DOHH2 (cell line): ENCODE data around the gene ASXL2.

Experiments used
- H3F3A ChIP-seq: fragments of 200-600 bp; sonication (generic), shearing (Covaris generic); 2 replicates; pipeline ENCODE4 v1.6.0; 2016; ENCODE audit warnings: antibody characterized with exemption, mild to moderate bottlenecking; ENCODE audit not compliant: control insufficient read depth, insufficient read depth
- H3K27ac ChIP-seq: fragments of 200-600 bp; sonication (generic); 2 replicates; pipeline ENCODE4 v1.5.1; 2014; ENCODE audit warnings: low read depth, mild to moderate bottlenecking, low read length, moderate library complexity
- H3K27me3 ChIP-seq: fragments of 200-600 bp; sonication (generic); 2 replicates; pipeline ENCODE4 v1.6.1; 2014; ENCODE audit warnings: mild to moderate bottlenecking, low read length, mixed read lengths; ENCODE audit not compliant: control insufficient read depth
- H3K36me3 ChIP-seq: fragments of 200-600 bp; sonication (generic); 2 replicates; pipeline ENCODE4 v1.6.1; 2014; ENCODE audit warnings: mild to moderate bottlenecking, low read length, moderate library complexity, mixed read lengths; ENCODE audit not compliant: control insufficient read depth
- H3K4me1 ChIP-seq: fragments of 200-600 bp; sonication (generic); 2 replicates; pipeline ENCODE4 v1.6.1; 2014; ENCODE audit warnings: mild to moderate bottlenecking, low read length, mixed read lengths; ENCODE audit not compliant: control insufficient read depth
- H3K4me2 ChIP-seq: fragments of 200-600 bp; sonication (generic); 2 replicates; pipeline ENCODE4 v1.6.0; 2014; ENCODE audit warnings: mild to moderate bottlenecking, low read length, moderate library complexity
- H3K4me3 ChIP-seq: fragments of 200-600 bp; sonication (generic); 2 replicates; pipeline ENCODE4 v1.5.1; 2014; ENCODE audit warnings: mild to moderate bottlenecking, low read length, mixed read lengths
- H3K79me2 ChIP-seq: fragments of 200-600 bp; sonication (generic); 2 replicates; pipeline ENCODE4 v1.6.1; 2014; ENCODE audit warnings: mild to moderate bottlenecking, low read length, mixed read lengths; ENCODE audit not compliant: control insufficient read depth
- H3K9me2 ChIP-seq: fragments of 200-600 bp; sonication (generic); replicated peaks from 2 replicates; pipeline ENCODE4 v1.6.1; 2014; ENCODE audit warnings: mild to moderate bottlenecking, low read length, mixed read lengths; ENCODE audit not compliant: control insufficient read depth
- H3K9me3 ChIP-seq: fragments of 200-600 bp; sonication (generic); 2 replicates; pipeline ENCODE4 v1.6.1; 2014; ENCODE audit warnings: antibody characterized with exemption, low read length, mixed read lengths; ENCODE audit not compliant: control insufficient read depth, insufficient read depth
- H4K20me1 ChIP-seq: fragments of 200-600 bp; sonication (generic); 2 replicates; pipeline ENCODE4 v1.6.0; 2014; ENCODE audit warnings: low read depth, mild to moderate bottlenecking, antibody characterized with exemption, low read length, moderate library complexity; ENCODE audit not compliant: control insufficient read depth, insufficient read depth
- CTCF ChIP-seq: fragments of 200-600 bp; sonication (generic); IDR thresholded peaks from one replicate; pipeline ENCODE4 v1.5.1; 2014; ENCODE audit warnings: antibody characterized with exemption, mild to moderate bottlenecking, low read depth, low read length; ENCODE audit not compliant: poor library complexity, severe bottlenecking
- EZH2phosphoT487 ChIP-seq: fragments of 200-600 bp; sonication (generic); IDR thresholded peaks from 2 replicates; pipeline ENCODE4 v1.6.1; 2017; ENCODE audit warnings: borderline replicate concordance, mild to moderate bottlenecking, antibody characterized with exemption, low read length, moderate library complexity, mixed read lengths

Gene ASXL2

DNA sequence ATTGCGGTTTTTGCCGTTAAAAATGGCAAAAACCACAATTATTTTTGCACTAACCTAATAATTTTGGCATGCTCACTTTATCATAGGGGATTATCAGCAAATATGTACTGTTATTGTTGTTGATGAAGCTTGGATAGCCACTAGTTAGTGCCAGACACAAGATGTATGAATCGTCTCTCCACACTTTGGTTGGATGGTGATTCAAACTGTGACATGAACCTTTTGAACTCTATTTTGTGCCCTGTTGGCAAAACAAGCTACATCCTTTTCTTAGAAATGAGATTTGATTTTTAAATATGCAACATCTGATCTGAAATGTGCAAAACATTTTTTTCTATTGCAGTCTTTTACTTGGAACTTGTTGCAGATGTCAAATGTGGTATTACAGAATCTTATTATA lies 156.1 kb downstream of the ASXL2 start:
- no peak for TF ChIP-seq CTCF
- TF ChIP-seq EZH2phosphoT487: no peak
- no peaks in the 10 kb centered on the region for H3K36me3 ChIP-seq
- no peaks in the 10 kb centered on the region for H3K79me2 ChIP-seq
- no peak overlapping the region for H3K4me2 ChIP-seq
- peaks cover 5% of the 10 kb centered on the region for H3K4me1 ChIP-seq
- H3K9me2 ChIP-seq: no peaks in the 10 kb centered on the region
- H3K4me3 ChIP-seq: no peak overlapping the region
- no peaks in the 10 kb centered on the region for H3K9me3 ChIP-seq
- no peaks in the 10 kb centered on the region for H4K20me1 ChIP-seq
- H3K27me3 ChIP-seq: peaks cover 2% of the 10 kb centered on the region
- H3K27ac ChIP-seq: no peak overlapping the region
- H3F3A ChIP-seq: no peaks in the 10 kb centered on the region

- Histone ChIP-seq H3K79me2 (no peaks in the 10 kb centered on the region), H3F3A (no peaks in the 10 kb centered on the region), H3K4me1 (peaks cover 5% of the 10 kb centered on the region), H3K9me3 (no peaks in the 10 kb centered on the region), H3K4me3 (no peak overlapping the region), H3K27ac (no peak overlapping the region), H3K27me3 (peaks cover 6% of the 10 kb centered on the region), H3K4me2 (no peak overlapping the region), H3K9me2 (no peaks in the 10 kb centered on the region), H3K36me3 (no peaks in the 10 kb centered on the region), H4K20me1 (no peaks in the 10 kb centered on the region)
- TF ChIP-seq EZH2phosphoT487 (no peak), CTCF (no peak)
Measured at GRCh38 chr2:25720575-25720974, 157.7 kb downstream of the ASXL2 start.

DNA sequence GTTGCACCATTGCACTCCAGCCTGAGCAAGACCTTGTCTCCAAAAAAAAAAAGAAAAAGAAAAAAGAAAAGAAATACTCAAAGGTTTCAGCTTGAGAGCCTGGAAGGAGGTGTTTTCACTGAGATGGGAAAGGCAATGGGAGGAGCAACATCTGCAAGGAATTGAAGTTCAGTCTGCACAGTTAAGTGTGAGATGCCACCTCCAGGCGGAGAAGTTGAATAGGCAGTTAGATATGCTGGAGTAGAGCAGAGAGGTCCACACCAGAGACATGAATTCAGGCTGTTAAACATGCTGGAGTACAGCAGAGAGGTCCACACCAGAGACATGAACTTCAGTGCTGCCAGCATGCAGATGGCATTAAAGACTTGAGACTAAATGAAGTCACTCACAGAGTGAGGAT lies 163.5 kb downstream of the ASXL2 start:
- TF ChIP-seq EZH2phosphoT487 (no peak), CTCF (no peak)
- Histone ChIP-seq H3K9me3 (no peaks in the 10 kb centered on the region), H3K4me3 (no peak overlapping the region), H3F3A (no peaks in the 10 kb centered on the region), H3K36me3 (no peaks in the 10 kb centered on the region), H4K20me1 (no peaks in the 10 kb centered on the region), H3K4me1 (peaks cover 14% of the 10 kb centered on the region), H3K27ac (no peak overlapping the region), H3K27me3 (peaks cover 11% of the 10 kb centered on the region), H3K4me2 (no peak overlapping the region), H3K79me2 (no peaks in the 10 kb centered on the region), H3K9me2 (no peaks in the 10 kb centered on the region)

GRCh38 chr2:25712455-25712854 lies 165.8 kb downstream of the ASXL2 start:
- no peaks in the 10 kb centered on the region for H3K9me2 ChIP-seq
- no peaks in the 10 kb centered on the region for H4K20me1 ChIP-seq
- H3K27ac ChIP-seq: no peak overlapping the region
- no peak overlapping the region for H3K4me3 ChIP-seq
- TF ChIP-seq EZH2phosphoT487 (no peak), CTCF (no peak)
- H3K4me2 ChIP-seq: peak overlapping the region; percentile 29; the same call in 1 of the 2 replicates
- H3F3A ChIP-seq: no peaks in the 10 kb centered on the region
- no peaks in the 10 kb centered on the region for H3K36me3 ChIP-seq
- H3K79me2 ChIP-seq: no peaks in the 10 kb centered on the region
- H3K4me1 ChIP-seq: peaks cover 16% of the 10 kb centered on the region
- H3K9me3 ChIP-seq: no peaks in the 10 kb centered on the region
- H3K27me3 ChIP-seq: peaks cover 13% of the 10 kb centered on the region
